Stimulated activated CD8-positive, alpha-beta memory T cell treated with anti-CD3 and anti-CD28 coated beads, Interleukin-15, amount 100 ng/mL, for 4 hours (primary cell): ENCODE data around the gene TOX4.

Experiments used
- DNase-seq, 2 donors: peaks; one replicate each; pipeline ENCODE4 v3.0.0-alpha.2; 2020; ENCODE audit warnings: low read depth in 2 of 2

Gene TOX4

GRCh38 chr14:21503376-21503775 is 26.4 kb downstream of the TOX4 start:
- DNase-seq, result no peak

- no peak for DNase-seq
Measured at GRCh38 chr14:21505012-21505553, 28.1 kb downstream of the TOX4 start.

GRCh38 chr14:21506557-21506956 is 29.6 kb downstream of the TOX4 start:
- no peak for DNase-seq

- DNase-seq, result no peak
Measured at GRCh38 chr14:21509432-21510143, 32.6 kb downstream of the TOX4 start.

- DNase-seq, result peak; percentile 82 to 92
Measured at GRCh38 chr14:21510735-21511657, 34.0 kb downstream of the TOX4 start, which contains the start of gene METTL3. Gene METTL3, minus strand, starts transcription at chr14:21511340. Its CDS starts 117 bp downstream, at chr14:21511223.

GRCh38 chr14:21514341-21514740 is 37.3 kb downstream of the TOX4 start:
- no peak for DNase-seq

- no peak for DNase-seq
Measured at GRCh38 chr14:21518725-21519124, 41.7 kb downstream of the TOX4 start.

GRCh38 chr14:21520767-21521166 is 43.8 kb downstream of the TOX4 start:
- DNase-seq, result no peak

GRCh38 chr14:21521501-21521900 is 44.5 kb downstream of the TOX4 start:
- DNase-seq, result no peak

GRCh38 chr14:21523203-21523602 is 46.2 kb downstream of the TOX4 start:
- DNase-seq, result no peak

GRCh38 chr14:21524575-21525490 is 47.8 kb downstream of the TOX4 start:
- no peak for DNase-seq

- no peak for DNase-seq
Measured at GRCh38 chr14:21525571-21525961, 48.6 kb downstream of the TOX4 start.

- peak; percentile 46 for DNase-seq
Measured at GRCh38 chr14:21525962-21526671, 49.1 kb downstream of the TOX4 start, which contains the start of gene SALL2. Gene SALL2, minus strand, starts transcription at chr14:21526346. Its CDS starts 219 bp downstream, at chr14:21526127.

- DNase-seq, result no peak
Measured at GRCh38 chr14:21526672-21527317, 49.8 kb downstream of the TOX4 start.

GRCh38 chr14:21527318-21527679 is 50.3 kb downstream of the TOX4 start:
- no peak for DNase-seq

GRCh38 chr14:21528381-21529348 is 51.7 kb downstream of the TOX4 start:
- no peak for DNase-seq

GRCh38 chr14:21529515-21529914 is 52.5 kb downstream of the TOX4 start:
- DNase-seq, result no peak

- DNase-seq, result no peak
Measured at GRCh38 chr14:21533294-21533693, 56.3 kb downstream of the TOX4 start.

GRCh38 chr14:21534576-21534975 is 57.6 kb downstream of the TOX4 start:
- DNase-seq, result no peak
